Pancreas (tissue), 10 donors: ENCODE data around the gene SYK. TPM values are rescaled to one million over a fixed set of nuclear protein-coding genes. Genes with fewer than 3 reads are reported as not detected.
A peak's percentile ranks its signal among the peaks of the same experiment; 100 is the strongest.
"Not testable (repeated sequence)": the region's sequence is repeated elsewhere in the genome, so short reads cannot be mapped to it uniquely, and the experiment has no call there.

Experiments
- ATAC-seq, 4 donors: fragments of 200-7000 bp; cut with Tn5 transposase; one replicate each; pipeline versions ENCODE4 v1.8.0 to v1.9.1; 2020; ENCODE audit warnings: mild to moderate bottlenecking in 4 of 4, moderate library complexity in 4 of 4
- DNase-seq, 6 donors: peaks; one replicate each; pipeline ENCODE4 v3.0.0-alpha.2; 2020
- FAIRE-seq: peaks from 2 replicates; lab custom pipeline; 2012; peaks lifted over from hg19 to GRCh38; lab: Jason Lieb, UNC
- H3K27ac ChIP-seq, 4 donors: fragments of 200-600 bp; sonication (generic); 1 replicate in 3 of 4; 2 replicates in 1 of 4; pipeline versions ENCODE4 v1.5.0 to v1.8.0; 2020
- H3K27me3 ChIP-seq, 4 donors: fragments of 200-600 bp; one replicate each; pipeline ENCODE4 v1.8.0; 2021
- H3K36me3 ChIP-seq, 3 donors: fragments of 200-600 bp; sonication (generic) in 1 of 3; one replicate each; pipeline versions ENCODE4 v1.5.0 to v1.8.0; 2020 to 2021
- H3K4me1 ChIP-seq, 3 donors: fragments of 200-600 bp; one replicate each; pipeline ENCODE4 v1.8.0; 2021
- H3K4me3 ChIP-seq, 4 donors: fragments of 200-600 bp; sonication (generic) in 2 of 4; one replicate each; pipeline versions ENCODE4 v1.5.0 to v1.8.0; 2020 to 2021
- H3K9me3 ChIP-seq, 4 donors: fragments of 200-600 bp; one replicate each; pipeline ENCODE4 v1.8.0; 2021
- WGBS, 2 donors: extraction: QIAGEN DNeasy Blood & Tissue Kit; methylation state at CpG; one replicate each; pipeline ENCODE4 v1.1.7; 2013; 5-methylcytosine and 5-hydroxymethylcytosine counted together
- intact Hi-C, 3 donors: fragments of 100-400 bp; cut with DNase I; formaldehyde crosslinking; loops; one replicate each; pipeline versions ENCODE4 v1.11.1 to v1.14.2; 2022
- polyA plus RNA-seq, 2 donors: library from polyadenylated mRNA; stranded (reverse); fragments of 200-250 nt; gene quantifications; one replicate each; pipeline ENCODE4 v1.2.3, GENCODE V29; 2013
- total RNA-seq, 6 donors: library from RNA; stranded (reverse); fragmentation: NEBNext Ultra II Directional in 4 of 6; extraction: Animal tissue kit (Norgen Biotek cat#: 25700) in 4 of 6; gene quantifications; one replicate each; pipeline versions ENCODE4 v1.2.1 to v1.2.4, GENCODE V29; 2021 to 2023
- TF ChIP-seq, protein P1 (sequence below), 4 donors: fragments of 200-600 bp; sonication (generic) in 3 of 4; IDR thresholded peaks; one replicate each; pipeline versions ENCODE4 v1.5.0 to v1.8.0; 2021; ENCODE audit warnings: antibody characterized with exemption in 4 of 4
- donor health status: healthy with polysubstance abuse.
- donor health status: DM: no; HTN: no; CAD: no; lungs with moderate emphysema.
- donor health status: DM: no; HTN: no; CAD: no.
- donor health status: control.
- donor health status: control.
- donor health status: Bipolar disorder and iron deficiency.
- donor health status: DM: yes; HTN: yes; CAD: no.
- donor health status: DM: no; HTN: no; CAD: no.
- donor health status: DM: no; HTN: no; CAD: no.
- donor health status: DM: yes; HTN: yes; CAD: no.

SYK gene
- total RNA-seq (10 to 100 TPM in 5 of 6 donors, 1 to 10 TPM in 1; 9.7 to 41.1 (median 12.8) TPM), polyA plus RNA-seq (1 to 10 TPM; 5.5 to 6.4 TPM)

DNA sequence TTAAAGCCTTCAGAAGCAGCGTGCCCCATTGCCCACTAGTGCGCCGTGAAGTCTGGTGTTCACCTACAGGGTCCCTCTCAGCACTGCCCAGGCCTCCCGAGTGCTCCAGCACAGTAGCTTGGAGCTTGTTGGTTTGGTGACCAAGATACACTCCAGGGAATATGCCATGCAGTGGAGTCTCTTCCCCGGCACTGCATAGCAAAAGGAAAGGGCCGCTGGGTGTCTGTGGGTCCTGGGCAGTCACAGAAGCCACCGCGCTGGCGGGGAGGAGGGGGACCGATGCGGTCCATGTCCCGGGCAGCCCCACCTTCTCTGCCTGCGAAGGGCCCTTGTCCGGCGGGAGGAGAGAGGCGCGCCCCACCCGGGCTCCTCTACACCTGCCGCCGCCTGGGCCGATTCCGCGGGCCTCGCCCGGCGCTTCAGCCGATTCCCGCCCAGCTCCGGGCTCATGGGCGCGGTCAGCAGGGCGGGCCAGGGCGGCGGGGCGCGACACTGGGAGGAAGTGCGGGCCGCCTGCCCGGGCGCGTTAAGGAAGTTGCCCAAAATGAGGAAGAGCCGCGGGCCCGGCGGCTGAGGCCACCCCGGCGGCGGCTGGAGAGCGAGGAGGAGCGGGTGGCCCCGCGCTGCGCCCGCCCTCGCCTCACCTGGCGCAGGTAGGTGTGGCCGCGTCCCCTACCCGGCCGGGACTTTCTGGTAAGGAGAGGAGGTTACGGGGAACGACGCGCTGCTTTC lies at the start of gene SYK:
SYK (plus strand) TSS at position 579 of the 732 bp plus-strand sequence. CDS start 42,080 bp downstream, outside the sequence.
- H3K9me3 ChIP-seq, result no peaks in the 10 kb centered on the region
- peaks cover 3 to 29% (median 12%) of the 10 kb centered on the region in 3 donors for H3K4me1 ChIP-seq
- peak within 1 kb of the TSS; percentile 47 to 77 (median 60) for H3K4me3 ChIP-seq
- H3K27me3 ChIP-seq, result no peaks in the 10 kb centered on the region
- ATAC-seq, result peak; percentile 88 to 91 (median 90)
- H3K27ac ChIP-seq, result peak within 1 kb of the TSS; percentile 68 to 92 (median 81)
- peak; percentile 59 to 86 (median 71) for DNase-seq
- TF ChIP-seq, protein P1, sequence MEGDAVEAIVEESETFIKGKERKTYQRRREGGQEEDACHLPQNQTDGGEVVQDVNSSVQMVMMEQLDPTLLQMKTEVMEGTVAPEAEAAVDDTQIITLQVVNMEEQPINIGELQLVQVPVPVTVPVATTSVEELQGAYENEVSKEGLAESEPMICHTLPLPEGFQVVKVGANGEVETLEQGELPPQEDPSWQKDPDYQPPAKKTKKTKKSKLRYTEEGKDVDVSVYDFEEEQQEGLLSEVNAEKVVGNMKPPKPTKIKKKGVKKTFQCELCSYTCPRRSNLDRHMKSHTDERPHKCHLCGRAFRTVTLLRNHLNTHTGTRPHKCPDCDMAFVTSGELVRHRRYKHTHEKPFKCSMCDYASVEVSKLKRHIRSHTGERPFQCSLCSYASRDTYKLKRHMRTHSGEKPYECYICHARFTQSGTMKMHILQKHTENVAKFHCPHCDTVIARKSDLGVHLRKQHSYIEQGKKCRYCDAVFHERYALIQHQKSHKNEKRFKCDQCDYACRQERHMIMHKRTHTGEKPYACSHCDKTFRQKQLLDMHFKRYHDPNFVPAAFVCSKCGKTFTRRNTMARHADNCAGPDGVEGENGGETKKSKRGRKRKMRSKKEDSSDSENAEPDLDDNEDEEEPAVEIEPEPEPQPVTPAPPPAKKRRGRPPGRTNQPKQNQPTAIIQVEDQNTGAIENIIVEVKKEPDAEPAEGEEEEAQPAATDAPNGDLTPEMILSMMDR (IDR thresholded peaks at IDR 0.05), result no peak
- intact Hi-C loops, result no loop called here
- no peak for FAIRE-seq
- 2 to 3% methylated on average over 59 to 64 of the region's 64 CpGs for WGBS, 2 donors
- no peaks in the 10 kb centered on the region for H3K36me3 ChIP-seq

DNA sequence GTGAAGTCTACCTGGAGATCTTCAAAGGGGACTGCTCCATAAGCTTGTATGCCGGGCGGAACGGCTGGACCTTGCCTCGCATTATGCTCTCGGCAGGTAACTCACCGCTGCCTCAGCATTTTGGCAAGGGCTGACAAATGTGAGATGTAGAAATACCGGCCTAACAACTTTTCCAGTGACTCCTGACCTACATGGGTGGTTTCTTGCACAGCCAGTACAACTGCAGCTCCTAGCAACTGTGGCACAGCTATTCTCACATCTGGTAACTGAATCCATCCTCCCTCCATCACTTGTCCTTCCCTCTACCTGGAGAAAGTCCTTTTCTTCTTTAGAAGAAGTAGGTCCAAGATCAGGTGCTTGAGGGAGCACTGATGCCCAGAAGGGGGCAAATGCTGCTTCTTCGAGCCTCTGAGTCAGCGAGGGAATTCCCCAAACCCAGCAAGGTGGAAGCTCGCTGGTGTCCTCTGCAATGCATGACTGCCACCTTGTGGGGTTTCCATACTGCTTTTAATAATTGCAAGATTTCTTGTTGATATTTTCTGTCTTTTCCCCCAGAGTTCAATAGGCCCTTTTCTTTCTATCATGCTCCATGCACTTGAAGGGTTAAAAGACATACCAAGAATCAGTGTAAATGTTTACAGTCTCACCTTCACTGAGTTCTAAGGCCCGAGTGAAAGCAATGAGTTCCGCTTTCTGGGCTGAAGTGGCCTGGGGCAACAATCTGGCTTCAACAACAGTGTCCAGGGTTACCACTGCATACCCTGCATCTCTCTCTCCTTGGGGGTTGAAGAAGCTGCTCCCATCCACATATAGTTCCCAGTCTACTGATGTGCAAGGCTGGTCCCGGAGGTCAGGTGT lies 45.9 kb upstream of the SYK start:
- FAIRE-seq, H3K27me3 ChIP-seq, H3K36me3 ChIP-seq, H3K9me3 ChIP-seq, H3K4me1 ChIP-seq, H3K4me3 ChIP-seq, intact Hi-C loops: not testable (repeated sequence)
- DNase-seq (peak in 4 of 6 donors; percentile 54 to 81 (median 70)), ATAC-seq (peak in 2 of 4 donors; percentile 31 to 44)
- 21 to 26% methylated on average over 9 to 13 of the region's 13 CpGs for WGBS, 2 donors
- TF ChIP-seq, protein P1 (IDR thresholded peaks at IDR 0.05), result peak; percentile 24 to 50 (median 42)
- H3K27ac ChIP-seq, result peak overlapping the region in 1 of 4 donors; percentile 23

DNA sequence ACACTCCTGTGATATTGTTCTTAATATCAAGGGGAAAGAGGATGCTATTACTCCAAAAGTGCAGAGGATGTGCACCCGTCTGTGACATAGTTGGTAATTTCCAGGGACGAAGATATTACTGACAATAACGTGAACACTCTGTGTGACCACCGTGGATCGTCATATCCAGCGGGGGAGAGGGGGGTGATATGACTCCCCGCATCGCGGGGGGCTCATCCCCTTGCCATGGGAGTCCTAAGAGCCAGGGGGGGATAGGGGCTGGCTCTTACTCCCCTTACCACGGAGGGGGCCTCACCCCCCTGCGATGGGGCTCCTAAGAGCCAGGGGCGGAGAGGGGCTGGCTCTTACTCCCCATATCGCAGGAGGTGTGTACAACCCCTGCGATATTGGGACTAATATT lies 41.0 kb upstream of the SYK start:
- H3K36me3 ChIP-seq, H3K27me3 ChIP-seq, H3K4me3 ChIP-seq, H3K9me3 ChIP-seq, DNase-seq, ATAC-seq, H3K27ac ChIP-seq, FAIRE-seq, intact Hi-C loops, H3K4me1 ChIP-seq: not testable (repeated sequence)
- WGBS, 2 donors, result 68 to 72% methylated on average over 14 of the region's 14 CpGs

DNA sequence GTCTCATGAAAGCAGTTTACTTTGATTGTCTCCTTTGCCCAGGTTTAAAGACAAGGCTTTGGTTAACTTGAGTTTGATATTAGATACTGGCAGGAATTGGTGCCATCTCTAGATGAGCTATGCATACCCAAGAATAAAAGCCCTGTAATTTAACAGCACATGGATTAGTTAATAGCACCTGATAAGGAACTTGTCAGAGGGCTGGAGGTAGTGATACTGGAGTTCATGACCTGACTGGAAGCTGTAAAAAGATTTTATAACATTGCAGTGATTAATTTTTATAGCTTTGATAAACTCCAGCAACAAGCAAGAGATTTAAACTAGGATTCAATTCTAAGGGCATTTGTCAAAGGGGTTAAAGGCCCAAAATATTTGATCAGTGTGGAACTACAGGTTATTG lies 34.9 kb upstream of the SYK start:
- no peak for ATAC-seq
- no peaks in the 10 kb centered on the region for H3K36me3 ChIP-seq
- no peak for DNase-seq
- no peaks in the 10 kb centered on the region for H3K4me1 ChIP-seq
- FAIRE-seq, result no peak
- TF ChIP-seq, protein P1 (IDR thresholded peaks at IDR 0.05), result no peak
- no peak overlapping the region for H3K4me3 ChIP-seq
- H3K27me3 ChIP-seq, result no peaks in the 10 kb centered on the region
- H3K27ac ChIP-seq, result no peak overlapping the region
- intact Hi-C loops, result no loop called here
- H3K9me3 ChIP-seq, result no peaks in the 10 kb centered on the region

DNA sequence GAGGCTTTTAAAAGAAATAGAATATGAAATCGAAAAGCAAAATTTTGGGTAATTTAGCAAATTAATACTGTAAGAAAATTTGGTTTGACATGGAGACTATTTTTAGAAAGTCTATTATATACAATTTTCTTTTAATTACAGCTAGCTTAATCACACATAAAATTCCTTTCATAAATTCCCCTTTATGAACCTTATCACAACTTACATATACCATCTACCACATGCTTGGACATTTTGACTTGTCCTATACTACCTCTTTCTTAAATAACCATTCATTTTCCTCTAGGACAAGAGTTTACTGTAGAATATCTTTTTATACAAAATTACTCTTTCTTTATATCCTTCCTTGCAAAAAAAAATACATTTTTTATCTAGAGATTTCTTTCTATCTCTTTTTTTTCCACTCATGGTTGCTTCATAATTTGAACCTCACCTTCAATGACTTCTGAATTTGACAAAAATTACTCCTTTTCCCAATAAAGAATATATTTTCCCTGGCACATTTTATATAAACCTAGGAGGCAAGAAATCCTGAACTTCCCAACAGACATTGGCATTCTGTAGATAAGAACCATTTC lies 34.0 kb upstream of the SYK start:
- ATAC-seq (no peak), DNase-seq (no peak), FAIRE-seq (no peak)
- intact Hi-C loops, result no loop called here
- WGBS, 2 donors, result 89 to 100% methylated on average over 1 of the region's 1 CpG
- H3K4me1 ChIP-seq, result no peaks in the 10 kb centered on the region
- no peaks in the 10 kb centered on the region for H3K36me3 ChIP-seq
- no peaks in the 10 kb centered on the region for H3K27me3 ChIP-seq
- TF ChIP-seq, protein P1 (IDR thresholded peaks at IDR 0.05), result no peak
- H3K9me3 ChIP-seq, result no peaks in the 10 kb centered on the region
- H3K27ac ChIP-seq, result no peak overlapping the region
- no peak overlapping the region for H3K4me3 ChIP-seq
